Lung (tissue), 12 donors: ENCODE measurements around the gene NTRK3. TPM values are rescaled to one million over a fixed set of nuclear protein-coding genes. Genes with fewer than 3 reads are reported as not detected.

Experiments
- ATAC-seq: fragments of 200-7000 bp; cut with Tn5 transposase; one replicate; pipeline ENCODE4 v1.9.1; 2020; ENCODE audit warnings: moderate number of reproducible peaks; ENCODE audit not compliant: insufficient read depth, low FRiP score
- DNase-seq, 3 donors: peaks; one replicate each; pipeline ENCODE4 v3.0.0-alpha.2; 2013 to 2017
- H3K27ac ChIP-seq, 2 donors: one replicate each; pipeline ENCODE4 v1.5.1; 2013; ENCODE audit warnings: mild to moderate bottlenecking in 2 of 2, moderate library complexity in 2 of 2, control low read depth in 1 of 2, inconsistent platforms in 1 of 2, low read depth in 1 of 2, low read length in 1 of 2
- H3K27me3 ChIP-seq, 3 donors: one replicate each; pipeline ENCODE4 v1.5.1; 2013; ENCODE audit warnings: low read length in 2 of 3; ENCODE audit not compliant: control insufficient read depth in 3 of 3, insufficient read depth in 3 of 3
- H3K36me3 ChIP-seq, 4 donors: one replicate each; pipeline ENCODE4 v1.5.1; 2013; ENCODE audit warnings: low read length in 4 of 4, mild to moderate bottlenecking in 1 of 4, moderate library complexity in 1 of 4; ENCODE audit not compliant: control insufficient read depth in 4 of 4, insufficient read depth in 4 of 4
- H3K4me1 ChIP-seq, 5 donors: one replicate each; pipeline ENCODE4 v1.5.1; 2013; ENCODE audit warnings: low read length in 5 of 5, mild to moderate bottlenecking in 2 of 5, moderate library complexity in 1 of 5; ENCODE audit not compliant: control insufficient read depth in 5 of 5, insufficient read depth in 5 of 5
- H3K4me3 ChIP-seq: one replicate; pipeline ENCODE4 v1.5.1; 2013; ENCODE audit warnings: mild to moderate bottlenecking, control low read depth, moderate library complexity
- H3K9ac ChIP-seq, 2 donors: one replicate each; pipeline ENCODE4 v1.5.1; 2013; ENCODE audit warnings: low read length in 2 of 2, control low read depth in 1 of 2; ENCODE audit not compliant: insufficient read depth in 1 of 2
- H3K9me3 ChIP-seq, 4 donors: one replicate each; pipeline ENCODE4 v1.5.1; 2013; ENCODE audit warnings: low read length in 3 of 4, mild to moderate bottlenecking in 1 of 4, moderate library complexity in 1 of 4; ENCODE audit not compliant: control insufficient read depth in 4 of 4, insufficient read depth in 3 of 4
- WGBS, 2 donors: extraction: QIAGEN DNeasy Blood & Tissue Kit; methylation state at CpG; one replicate each; pipeline ENCODE4 v1.1.7; 2013; 5-methylcytosine and 5-hydroxymethylcytosine counted together
- polyA plus RNA-seq, 2 donors: library from polyadenylated mRNA; stranded (reverse); fragments of 200-250 nt; gene quantifications; one replicate each; pipeline ENCODE4 v1.2.1, GENCODE V29; 2013
- total RNA-seq, 2 donors: library from RNA; depleted of rRNA in 1 of 2; stranded (reverse); fragments of >200 nt in 1 of 2; gene quantifications; one replicate each; pipeline ENCODE4 v1.2.1, GENCODE V29; 2014 to 2021
- TF ChIP-seq, protein P1 (sequence below): IDR thresholded peaks from 2 replicates; pipeline ENCODE4 v1.5.1; 2012; ENCODE audit warnings: mild to moderate bottlenecking; ENCODE audit errors: control extremely low read depth, extremely low read depth
- donor health status: control.
- donor health status: control.
- donor health status: Bipolar disorder and iron deficiency.
- donor health status: healthy.
- donor health status: DM: yes; HTN: yes; CAD: no.

Gene NTRK3
- total and polyA plus RNA-seq, 4 donors = 0.44 to 11.0 (median 4.2) TPM

DNA sequence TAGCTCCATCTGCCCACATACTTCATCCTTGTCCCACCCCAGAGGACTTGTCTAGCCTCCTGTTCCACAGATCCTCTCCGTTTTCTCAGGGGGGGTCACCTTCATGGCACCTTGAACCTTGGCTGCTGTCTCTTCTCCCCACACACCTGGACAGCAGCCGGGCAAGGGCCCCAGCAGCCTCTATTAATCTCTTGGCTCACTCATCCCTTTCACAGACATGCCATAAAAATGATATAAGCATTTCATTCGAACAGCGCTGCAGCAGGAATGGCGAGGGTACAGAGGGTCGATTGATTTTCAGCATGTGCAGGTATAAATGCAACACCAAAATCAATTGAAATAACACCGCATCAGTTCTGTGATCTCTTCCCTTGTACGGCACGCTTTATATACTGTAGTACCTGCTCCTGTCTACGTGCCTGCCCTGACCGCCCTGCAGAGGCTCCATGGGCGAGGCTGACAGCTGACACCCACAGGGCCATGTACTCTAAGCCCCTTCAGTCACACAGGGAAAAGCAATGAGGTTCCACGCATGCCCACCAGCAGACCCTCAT is 209.9 kb downstream of the NTRK3 start:
- Histone ChIP-seq H3K27ac (no peak overlapping the region), H3K27me3 (peaks cover 0 to 5% (median 0%) of the 10 kb centered on the region in 3 donors), H3K4me3 (no peak overlapping the region), H3K4me1 (peaks cover 0 to 1% (median 0%) of the 10 kb centered on the region in 5 donors), H3K36me3 (no peaks in the 10 kb centered on the region), H3K9me3 (peaks cover 0 to 4% (median 0%) of the 10 kb centered on the region in 4 donors), H3K9ac (no peak overlapping the region)
- TF ChIP-seq, protein P1, sequence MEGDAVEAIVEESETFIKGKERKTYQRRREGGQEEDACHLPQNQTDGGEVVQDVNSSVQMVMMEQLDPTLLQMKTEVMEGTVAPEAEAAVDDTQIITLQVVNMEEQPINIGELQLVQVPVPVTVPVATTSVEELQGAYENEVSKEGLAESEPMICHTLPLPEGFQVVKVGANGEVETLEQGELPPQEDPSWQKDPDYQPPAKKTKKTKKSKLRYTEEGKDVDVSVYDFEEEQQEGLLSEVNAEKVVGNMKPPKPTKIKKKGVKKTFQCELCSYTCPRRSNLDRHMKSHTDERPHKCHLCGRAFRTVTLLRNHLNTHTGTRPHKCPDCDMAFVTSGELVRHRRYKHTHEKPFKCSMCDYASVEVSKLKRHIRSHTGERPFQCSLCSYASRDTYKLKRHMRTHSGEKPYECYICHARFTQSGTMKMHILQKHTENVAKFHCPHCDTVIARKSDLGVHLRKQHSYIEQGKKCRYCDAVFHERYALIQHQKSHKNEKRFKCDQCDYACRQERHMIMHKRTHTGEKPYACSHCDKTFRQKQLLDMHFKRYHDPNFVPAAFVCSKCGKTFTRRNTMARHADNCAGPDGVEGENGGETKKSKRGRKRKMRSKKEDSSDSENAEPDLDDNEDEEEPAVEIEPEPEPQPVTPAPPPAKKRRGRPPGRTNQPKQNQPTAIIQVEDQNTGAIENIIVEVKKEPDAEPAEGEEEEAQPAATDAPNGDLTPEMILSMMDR = no peak
- WGBS, 2 donors = 89 to 90% methylated on average over 13 of the region's 13 CpGs
- ATAC-seq = no peak
- no peak for DNase-seq

DNA sequence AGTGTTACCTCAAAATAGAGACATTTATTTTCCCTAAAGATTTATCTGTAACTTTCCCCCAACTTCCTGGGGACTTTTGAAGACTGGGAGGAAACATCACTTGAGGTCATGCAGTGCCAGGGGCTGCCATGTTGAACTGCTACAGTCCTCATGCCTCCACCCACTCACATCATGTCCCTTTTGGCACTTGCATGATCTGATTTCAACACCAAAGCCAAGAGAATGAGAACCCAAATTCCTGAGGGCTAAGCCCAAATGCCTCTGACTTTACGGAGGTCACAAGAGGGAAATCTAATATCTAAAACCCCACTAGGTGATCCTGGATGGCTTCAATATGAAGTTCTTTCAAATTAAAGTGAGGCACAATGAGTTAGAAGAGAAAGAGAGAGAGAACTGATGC is 213.1 kb downstream of the NTRK3 start:
- 82 to 93% methylated on average over 1 of the region's 1 CpG for WGBS, 2 donors
- ATAC-seq = no peak
- Histone ChIP-seq H3K36me3 (no peaks in the 10 kb centered on the region), H3K4me1 (peaks cover 0 to 1% (median 0%) of the 10 kb centered on the region in 5 donors), H3K27me3 (peaks cover 0 to 5% (median 0%) of the 10 kb centered on the region in 3 donors), H3K9ac (no peak overlapping the region), H3K27ac (no peak overlapping the region), H3K9me3 (peaks cover 0 to 4% (median 0%) of the 10 kb centered on the region in 4 donors), H3K4me3 (no peak overlapping the region)
- no peak for DNase-seq
- TF ChIP-seq, protein P1 = no peak

DNA sequence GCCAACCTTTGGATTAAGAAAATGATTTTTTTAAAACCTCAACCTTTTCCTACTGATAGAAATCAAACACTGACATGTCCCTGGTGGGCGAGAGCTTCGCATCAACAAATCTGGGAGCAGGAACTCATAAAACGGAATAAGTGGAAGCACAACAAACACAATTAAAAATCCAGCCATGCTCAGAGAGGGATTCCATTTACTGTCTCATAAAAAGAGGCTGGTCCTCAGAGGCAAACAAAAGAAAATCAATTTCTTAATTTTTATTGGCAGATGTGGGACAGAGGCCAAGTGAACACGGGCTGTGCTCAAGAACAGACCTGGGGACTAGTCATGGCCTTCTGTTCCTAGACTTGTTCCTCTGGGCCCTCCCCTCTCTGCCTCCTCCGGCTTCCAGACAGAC is 214.5 kb downstream of the NTRK3 start:
- Histone ChIP-seq H3K4me1 (peaks cover 0 to 1% (median 0%) of the 10 kb centered on the region in 5 donors), H3K27me3 (peaks cover 0 to 5% (median 0%) of the 10 kb centered on the region in 3 donors), H3K9me3 (peaks cover 0 to 4% (median 0%) of the 10 kb centered on the region in 4 donors), H3K4me3 (no peak overlapping the region), H3K9ac (no peak overlapping the region), H3K27ac (no peak overlapping the region), H3K36me3 (no peaks in the 10 kb centered on the region)
- TF ChIP-seq, protein P1 = no peak
- WGBS, 2 donors = 88% methylated on average over 5 of the region's 5 CpGs
- DNase-seq (no peak), ATAC-seq (no peak)

DNA sequence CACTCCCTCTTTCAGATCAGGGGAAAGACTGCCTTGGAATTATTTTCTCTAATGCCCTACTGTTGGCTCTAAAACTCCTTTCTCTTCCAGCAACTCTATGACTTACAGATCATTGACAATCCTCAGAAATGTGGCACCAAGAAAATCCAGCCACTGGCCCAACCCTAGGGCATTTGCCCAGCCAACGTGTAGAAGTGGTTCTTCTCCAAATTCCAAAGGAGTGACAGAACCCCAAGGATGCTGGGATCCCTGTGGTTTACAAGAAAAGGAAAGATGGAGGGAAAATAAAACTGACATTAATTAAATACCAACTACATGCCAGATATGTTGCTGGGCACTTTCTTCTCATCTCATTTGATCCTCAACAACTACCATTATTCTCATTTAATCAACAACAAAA is 216.0 kb downstream of the NTRK3 start:
- no peak for ATAC-seq
- 51 to 66% methylated on average over 1 of the region's 1 CpG for WGBS, 2 donors

More for the DNA sequence above, 216.0 kb downstream of the NTRK3 start:
- Histone ChIP-seq H3K4me3 (no peak overlapping the region), H3K9me3 (peaks cover 0 to 4% (median 0%) of the 10 kb centered on the region in 4 donors), H3K27ac (no peak overlapping the region), H3K36me3 (no peaks in the 10 kb centered on the region), H3K27me3 (peaks cover 0 to 7% (median 0%) of the 10 kb centered on the region in 3 donors), H3K4me1 (peaks cover 0 to 1% (median 0%) of the 10 kb centered on the region in 5 donors), H3K9ac (no peak overlapping the region)
- DNase-seq = no peak
- TF ChIP-seq, protein P1 = no peak
